ENCODE data around the gene ZNF274. TPM values are rescaled to one million over a fixed set of nuclear protein-coding genes. Genes with fewer than 3 reads are reported as not detected.
A peak's percentile ranks its signal among the peaks of the same experiment; 100 is the strongest.

The ZNF274 gene
- total and polyA plus RNA-seq, 9 of the 15 experiments (the other 6 are each of a cell fraction or from before 2014, with no cell fraction given), result 5.2 to 37.0 (median 28.1) TPM

DNA sequence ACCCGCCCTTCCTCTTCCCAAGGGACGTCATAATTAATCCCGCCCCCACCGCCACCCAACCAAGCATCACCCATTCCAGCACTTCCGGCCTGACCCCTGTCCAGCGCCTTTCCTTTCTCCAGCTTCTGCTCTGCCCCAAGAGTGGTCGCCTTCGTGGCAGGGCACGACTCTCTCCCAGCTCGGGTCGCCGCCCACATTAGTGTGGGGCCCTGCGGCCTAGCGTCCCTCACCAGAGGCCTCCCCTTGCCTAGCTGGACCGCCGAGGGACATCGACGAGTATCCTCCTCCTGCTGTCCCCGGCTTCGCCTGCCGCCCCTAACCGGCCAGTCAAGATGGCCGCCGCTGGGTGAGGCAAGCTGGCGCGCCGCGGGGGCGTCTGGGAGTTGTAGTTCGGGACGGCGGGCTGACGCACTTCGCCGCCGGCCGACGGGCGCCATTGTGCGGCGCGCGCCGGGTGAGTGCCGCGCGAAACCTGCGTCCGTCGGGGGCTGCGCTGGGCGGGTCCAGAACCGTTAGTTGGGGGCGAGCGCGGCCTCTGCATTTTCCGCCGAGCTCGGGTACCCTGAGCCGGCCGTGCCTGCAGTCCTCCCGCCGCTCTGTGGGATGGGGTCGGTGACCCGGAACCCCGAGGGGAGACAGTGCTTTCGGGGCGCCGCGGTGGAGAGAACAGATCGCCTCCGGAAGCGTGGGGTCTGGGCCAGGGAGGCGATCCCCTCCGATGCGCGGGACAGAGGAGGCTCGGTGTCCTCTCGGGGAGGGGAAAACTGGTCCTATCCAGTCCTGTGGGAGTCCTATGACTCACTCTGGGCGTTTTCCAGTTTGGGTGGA lies at the start of gene ZNF274 (continued):
- TF ChIP-seq E2F8 (IDR thresholded peaks at IDR 0.05; ENCODE audit: low read depth, partially characterized antibody) (peak; percentile 49), ZBTB43 (CRISPR knock-in tag; IDR thresholded peaks at IDR 0.05) (0 out of 2 replicates have a peak, but pooled peaks have one; percentile 2), NFIC (IDR thresholded peaks at IDR 0.05) (0 out of 2 replicates have a peak, but pooled peaks have one; percentile 30), TFAP4 (CRISPR knock-in tag; IDR thresholded peaks at IDR 0.05; ENCODE audit: borderline replicate concordance) (peak; percentile 88), ZC3H11A (IDR thresholded peaks at IDR 0.05; ENCODE audit: low read depth, low read length) (no peak), ZNF121 (CRISPR knock-in tag; conservative IDR thresholded peaks at IDR 0.05) (no peak), ZNF324 (CRISPR knock-in tag; IDR thresholded peaks at IDR 0.05) (no peak), NONO (IDR thresholded peaks at IDR 0.05; ENCODE audit: low read depth in 2 of 2, low read length in 1 of 2) (peak in 1 of 2 experiments; percentile 84; a peak in 2 of 4 replicates), EP300 (IDR thresholded peaks at IDR 0.05; ENCODE audit: low read length) (peak; percentile 33; the same call in 1 of the 2 replicates), SRSF1 (IDR thresholded peaks at IDR 0.05; ENCODE audit: low read depth, low read length) (peak; percentile 61; the same call in 1 of the 2 replicates), SMAD1 (IDR thresholded peaks at IDR 0.05; ENCODE audit: low read depth, low read length, partially characterized antibody) (no peak), SIRT6 (IDR thresholded peaks at IDR 0.05; ENCODE audit: low read depth, low read length) (no peak), XRCC4 (IDR thresholded peaks at IDR 0.05; ENCODE audit: extremely low read depth, insufficient read depth, insufficient read length) (no peak), MLLT1 (IDR thresholded peaks at IDR 0.05) (peak in 1 of 2 experiments; percentile 40; a peak in 1 of 4 replicates), LARP7 (IDR thresholded peaks at IDR 0.05) (0 out of 2 replicates have a peak, but pooled peaks have one; percentile 9), ZBTB2 (IDR thresholded peaks at IDR 0.05) (no peak)
- TF ChIP-seq, protein P1, sequence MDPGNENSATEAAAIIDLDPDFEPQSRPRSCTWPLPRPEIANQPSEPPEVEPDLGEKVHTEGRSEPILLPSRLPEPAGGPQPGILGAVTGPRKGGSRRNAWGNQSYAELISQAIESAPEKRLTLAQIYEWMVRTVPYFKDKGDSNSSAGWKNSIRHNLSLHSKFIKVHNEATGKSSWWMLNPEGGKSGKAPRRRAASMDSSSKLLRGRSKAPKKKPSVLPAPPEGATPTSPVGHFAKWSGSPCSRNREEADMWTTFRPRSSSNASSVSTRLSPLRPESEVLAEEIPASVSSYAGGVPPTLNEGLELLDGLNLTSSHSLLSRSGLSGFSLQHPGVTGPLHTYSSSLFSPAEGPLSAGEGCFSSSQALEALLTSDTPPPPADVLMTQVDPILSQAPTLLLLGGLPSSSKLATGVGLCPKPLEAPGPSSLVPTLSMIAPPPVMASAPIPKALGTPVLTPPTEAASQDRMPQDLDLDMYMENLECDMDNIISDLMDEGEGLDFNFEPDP (CRISPR knock-in tag; IDR thresholded peaks at IDR 0.05), result no peak
